ENCODE results near the gene ETV3.

The ETV3 gene

DNA sequence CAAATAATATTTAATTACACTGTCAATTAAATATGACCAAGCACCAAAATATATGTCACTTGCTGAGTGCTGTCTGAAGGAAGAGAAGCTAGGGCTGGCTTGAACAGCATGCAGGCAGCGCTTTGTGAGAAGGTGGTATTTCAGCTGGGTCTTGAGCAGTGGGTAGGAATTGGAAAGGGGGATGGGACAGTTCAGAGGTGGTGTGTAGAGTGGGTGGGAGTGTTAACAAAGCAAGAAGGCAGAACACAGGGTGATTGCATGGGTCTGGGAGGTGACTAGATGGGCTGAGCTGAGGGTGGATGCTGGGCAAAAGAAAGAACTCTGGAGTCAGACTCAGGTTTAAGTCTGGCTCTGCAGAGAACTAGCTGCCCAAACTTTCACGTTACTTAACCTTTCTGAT lies 14.3 kb upstream of the ETV3 start:
- POLR2A ChIA-PET: interaction anchor here (1.3 to 1.9 kb wide), 2 partner anchors 13 to 62 kb away, joined by 5 to 11 read pairs; partner anchors contain the start of gene ETV3
- TF ChIP-seq L3MBTL2 (conservative IDR thresholded peaks at IDR 0.05) (no peak), CTBP1 (IDR thresholded peaks at IDR 0.05; ENCODE audit: borderline replicate concordance) (no peak), FOXA1 (IDR thresholded peaks at IDR 0.05) (no peak), FOXK2 (IDR thresholded peaks at IDR 0.05) (no peak), NFRKB (IDR thresholded peaks at IDR 0.05) (no peak), LEF1 (IDR thresholded peaks at IDR 0.05; ENCODE audit: borderline replicate concordance) (no peak)
- TF ChIP-seq, protein P1, sequence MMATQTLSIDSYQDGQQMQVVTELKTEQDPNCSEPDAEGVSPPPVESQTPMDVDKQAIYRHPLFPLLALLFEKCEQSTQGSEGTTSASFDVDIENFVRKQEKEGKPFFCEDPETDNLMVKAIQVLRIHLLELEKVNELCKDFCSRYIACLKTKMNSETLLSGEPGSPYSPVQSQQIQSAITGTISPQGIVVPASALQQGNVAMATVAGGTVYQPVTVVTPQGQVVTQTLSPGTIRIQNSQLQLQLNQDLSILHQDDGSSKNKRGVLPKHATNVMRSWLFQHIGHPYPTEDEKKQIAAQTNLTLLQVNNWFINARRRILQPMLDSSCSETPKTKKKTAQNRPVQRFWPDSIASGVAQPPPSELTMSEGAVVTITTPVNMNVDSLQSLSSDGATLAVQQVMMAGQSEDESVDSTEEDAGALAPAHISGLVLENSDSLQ (IDR thresholded peaks at IDR 0.05): no peak
- CTCF ChIA-PET: interaction anchor here (1.9 to 4.5 kb wide), 2 partner anchors 62 to 65 kb away, joined by 6 to 37 read pairs; no protein-coding TSS in a partner anchor
- no peak for DNase-seq (ENCODE audit: extremely low spot score)

DNA sequence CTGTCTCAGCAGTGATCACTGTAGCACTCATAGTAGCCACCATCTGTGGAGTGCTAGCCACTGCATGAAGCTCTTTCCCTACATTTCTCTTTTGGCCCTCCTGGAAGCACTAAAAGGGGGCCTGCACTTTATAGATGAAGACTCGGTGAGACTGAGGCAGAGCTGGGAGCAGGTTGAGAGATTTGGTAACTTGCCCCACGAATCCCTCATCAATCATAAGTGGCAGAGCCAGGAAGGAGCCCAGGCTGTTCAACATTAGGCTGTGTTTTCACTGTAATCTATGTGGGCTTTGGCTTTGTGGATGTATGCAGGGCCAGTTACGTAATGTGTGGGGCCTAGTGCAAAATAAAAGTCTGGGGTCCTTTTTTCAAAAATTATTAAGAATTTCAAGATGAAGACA lies 13.3 kb upstream of the ETV3 start:
- TF ChIP-seq, protein P1 (IDR thresholded peaks at IDR 0.05): no peak
- CTCF ChIA-PET: interaction anchor here (0.7 to 4.5 kb wide), 4 partner anchors 20 to 64 kb away, joined by 3 to 37 read pairs (median 4); no protein-coding TSS in a partner anchor
- POLR2A ChIA-PET: interaction anchor here (1.1 to 1.9 kb wide), 2 partner anchors 12 to 14 kb away, joined by 3 to 11 read pairs; partner anchors contain the start of gene ETV3
- DNase-seq (ENCODE audit: extremely low spot score): no peak

DNA sequence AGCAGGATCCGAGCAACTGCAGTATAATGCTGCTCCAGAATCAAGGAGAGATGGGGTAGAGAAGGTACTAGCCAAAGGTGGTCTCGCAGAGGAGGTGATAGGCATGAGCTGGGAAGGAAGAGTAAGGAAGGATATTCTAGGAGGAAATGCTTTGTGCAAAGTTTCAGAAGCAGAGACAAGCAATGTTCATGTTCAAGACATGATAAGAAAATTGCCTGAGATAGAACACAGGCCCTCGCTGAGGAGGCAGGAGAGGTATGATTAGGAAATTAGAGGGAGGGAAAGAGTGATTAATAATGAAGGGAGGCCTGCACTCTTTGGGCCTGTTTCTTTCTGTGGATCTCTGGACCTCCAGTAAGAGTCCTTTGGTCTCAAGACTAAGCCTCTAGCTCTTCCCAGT lies 12.9 kb upstream of the ETV3 start:
- TF ChIP-seq ZNF384 (IDR thresholded peaks at IDR 0.05): no peak
- no peak for TF ChIP-seq CTBP1 (IDR thresholded peaks at IDR 0.05; ENCODE audit: borderline replicate concordance)
- no peak for TF ChIP-seq ARNT (IDR thresholded peaks at IDR 0.05)
- TF ChIP-seq, protein P1 (IDR thresholded peaks at IDR 0.05): no peak
- TF ChIP-seq ELF4 (IDR thresholded peaks at IDR 0.05): no peak
- TF ChIP-seq SUZ12 (IDR thresholded peaks at IDR 0.05): no peak
- no peak for TF ChIP-seq TARDBP (IDR thresholded peaks at IDR 0.05)
- TF ChIP-seq SP1 (IDR thresholded peaks at IDR 0.05): no peak
- POLR2A ChIA-PET: interaction anchor here (1.1 kb wide), 1 partner anchor 14 kb away, joined by 3 read pairs; no protein-coding TSS in a partner anchor
- CTCF ChIA-PET: interaction anchor here (0.7 to 4.5 kb wide), 3 partner anchors 20 to 61 kb away, joined by 3 to 37 read pairs (median 3); no protein-coding TSS in a partner anchor
- DNase-seq (ENCODE audit: extremely low spot score): no peak

GRCh38 chr1:157150631-157151030 lies 12.4 kb upstream of the ETV3 start:
- CTCF ChIA-PET: interaction anchor here (4.5 kb wide), 1 partner anchor 60 kb away, joined by 37 read pairs; no protein-coding TSS in a partner anchor
- POLR2A ChIA-PET: interaction anchor here (1.1 to 1.4 kb wide), 2 partner anchors 9 to 14 kb away, joined by 3 to 4 read pairs; no protein-coding TSS in a partner anchor
- DNase-seq (ENCODE audit: extremely low spot score): no peak
- TF ChIP-seq ELF4 (IDR thresholded peaks at IDR 0.05) (no peak), FOXM1 (IDR thresholded peaks at IDR 0.05; ENCODE audit: borderline replicate concordance) (no peak), LEF1 (IDR thresholded peaks at IDR 0.05; ENCODE audit: borderline replicate concordance) (no peak), L3MBTL2 (conservative IDR thresholded peaks at IDR 0.05) (no peak), CTBP1 (IDR thresholded peaks at IDR 0.05; ENCODE audit: borderline replicate concordance) (no peak), SP1 (IDR thresholded peaks at IDR 0.05) (no peak), FOXK2 (IDR thresholded peaks at IDR 0.05) (no peak), BHLHE40 (IDR thresholded peaks at IDR 0.05; ENCODE audit: borderline replicate concordance) (no peak), FOXA1 (IDR thresholded peaks at IDR 0.05) (no peak), SUZ12 (IDR thresholded peaks at IDR 0.05) (no peak), TARDBP (IDR thresholded peaks at IDR 0.05) (no peak), NFRKB (IDR thresholded peaks at IDR 0.05) (no peak), HDGF (IDR thresholded peaks at IDR 0.05; ENCODE audit: borderline replicate concordance) (no peak), ZNF384 (IDR thresholded peaks at IDR 0.05) (no peak), ARNT (IDR thresholded peaks at IDR 0.05) (no peak)
- TF ChIP-seq, protein P1 (IDR thresholded peaks at IDR 0.05): no peak

DNA sequence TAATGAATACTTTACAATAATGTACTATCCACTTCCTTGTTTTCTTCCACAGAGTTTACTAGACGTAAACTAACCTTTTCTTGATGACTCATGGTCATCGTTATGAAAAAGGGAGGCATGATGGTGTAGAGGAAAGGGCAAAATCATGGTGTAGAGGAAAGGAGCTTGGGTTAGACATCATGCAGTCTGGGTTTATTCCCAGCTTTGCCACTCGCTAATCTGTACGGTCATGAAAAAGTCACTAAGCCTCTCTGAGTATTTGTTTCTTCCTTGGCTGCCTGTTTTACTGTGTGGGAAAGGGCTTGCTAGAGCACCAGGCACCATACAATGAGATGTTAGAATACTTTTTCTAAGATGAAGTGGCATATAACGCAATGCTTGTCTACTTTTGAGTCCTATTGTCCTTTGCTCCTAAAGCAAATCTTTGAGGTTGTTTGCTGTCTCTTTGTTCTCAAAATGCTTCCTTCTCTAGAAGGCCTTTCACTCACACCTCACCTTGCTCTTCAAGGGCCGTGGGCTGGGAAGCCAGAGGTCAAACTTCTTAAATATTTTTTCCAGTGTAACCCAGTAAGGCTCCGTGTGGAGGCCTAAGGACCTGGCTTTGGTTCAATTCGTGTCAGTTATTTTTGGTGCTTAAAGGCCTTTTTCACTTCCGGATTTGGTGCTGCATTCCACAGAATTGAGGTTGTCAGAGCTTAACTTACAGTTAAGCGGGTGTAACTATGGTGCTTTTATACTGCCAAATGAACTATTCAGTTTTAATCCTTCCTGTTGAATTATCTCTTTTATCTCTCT lies 9.9 kb upstream of the ETV3 start:
- DNase-seq (ENCODE audit: extremely low spot score): no peak
- TF ChIP-seq ZNF384 (IDR thresholded peaks at IDR 0.05): no peak
- TF ChIP-seq ARNT (IDR thresholded peaks at IDR 0.05): no peak
- no peak for TF ChIP-seq SP1 (IDR thresholded peaks at IDR 0.05)
- TF ChIP-seq L3MBTL2 (conservative IDR thresholded peaks at IDR 0.05): no peak
- no peak for TF ChIP-seq HDGF (IDR thresholded peaks at IDR 0.05; ENCODE audit: borderline replicate concordance)
- no peak for TF ChIP-seq SUZ12 (IDR thresholded peaks at IDR 0.05)
- no peak for TF ChIP-seq BHLHE40 (IDR thresholded peaks at IDR 0.05; ENCODE audit: borderline replicate concordance)
- TF ChIP-seq TARDBP (IDR thresholded peaks at IDR 0.05): no peak
- no peak for TF ChIP-seq LEF1 (IDR thresholded peaks at IDR 0.05; ENCODE audit: borderline replicate concordance)
- TF ChIP-seq CTBP1 (IDR thresholded peaks at IDR 0.05; ENCODE audit: borderline replicate concordance): no peak
- TF ChIP-seq, protein P1 (IDR thresholded peaks at IDR 0.05): no peak
- no peak for TF ChIP-seq NFRKB (IDR thresholded peaks at IDR 0.05)
- TF ChIP-seq FOXM1 (IDR thresholded peaks at IDR 0.05; ENCODE audit: borderline replicate concordance): no peak
- TF ChIP-seq ELF4 (IDR thresholded peaks at IDR 0.05): no peak
- no peak for TF ChIP-seq FOXK2 (IDR thresholded peaks at IDR 0.05)
- TF ChIP-seq FOXA1 (IDR thresholded peaks at IDR 0.05): no peak
- POLR2A ChIA-PET: interaction anchor here (1.5 kb wide), 1 partner anchor 9 kb away, joined by 10 read pairs; no protein-coding TSS in a partner anchor
- CTCF ChIA-PET: interaction anchor here (0.9 kb wide), 2 partner anchors 8 to 58 kb away, joined by 5 to 6 read pairs; no protein-coding TSS in a partner anchor

Measured in HEK293T (cell line).